A673 (cell line): Measurements from ENCODE around the gene ZNF264.

Experiments
- CTCF ChIP-seq: fragments of 300-800, 200-600 bp; sonication (generic); conservative IDR thresholded peaks from 2 replicates; pipeline ENCODE4 v1.5.1; 2017; ENCODE audit warnings: low read depth, mild to moderate bottlenecking, antibody characterized with exemption, low read length, moderate library complexity, mixed read lengths
- EZH2 ChIP-seq: fragments of 200-600 bp; sonication (generic); IDR thresholded peaks from 2 replicates; pipeline ENCODE4 v1.6.1; 2017; ENCODE audit warnings: borderline replicate concordance, low read depth, mild to moderate bottlenecking, mixed read lengths, antibody characterized with exemption, low read length; ENCODE audit not compliant: poor library complexity, severe bottlenecking

- no peak for TF ChIP-seq CTCF
- no peak for TF ChIP-seq EZH2
These were observed 25.5 kb upstream of the ZNF264 start for GRCh38 chr19:57165846-57166245.
